22Rv1 (cell line): ENCODE measurements around the gene KIF22.

ENCODE experiments used
- H3K27ac ChIP-seq: fragments of 450-650 bp; 2 replicates; pipeline ENCODE4 v1.5.1; 2017
- ZFX ChIP-seq: fragments of 450-650 bp; IDR thresholded peaks from 2 replicates; pipeline ENCODE4 v1.6.1; 2017; ENCODE audit warnings: antibody characterized with exemption, borderline replicate concordance
- TF ChIP-seq, protein P1 (sequence below): fragments of 450-650 bp; IDR thresholded peaks from 2 replicates; pipeline ENCODE4 v1.5.1; 2017; ENCODE audit warnings: mild to moderate bottlenecking

The KIF22 gene

DNA sequence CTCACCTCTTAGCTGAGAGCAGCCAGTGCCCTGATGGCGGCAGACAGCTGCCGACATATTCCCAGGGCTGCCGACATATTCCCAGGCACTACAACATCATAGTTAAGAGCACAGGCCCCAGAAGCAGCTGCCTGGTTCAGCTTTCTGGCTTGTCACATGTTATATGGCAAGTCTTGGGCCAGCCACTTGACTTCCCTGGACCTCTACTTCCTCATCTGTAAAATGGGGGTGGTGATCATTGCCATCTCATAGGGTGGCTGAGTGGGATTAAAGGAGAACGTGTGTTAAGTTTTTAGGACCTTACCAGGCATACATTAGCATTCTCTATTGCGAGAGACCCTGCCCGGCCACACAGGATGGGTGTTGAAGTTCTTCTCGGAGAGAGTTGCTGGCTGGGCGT, 53.4 kb downstream of the KIF22 start:
- TF ChIP-seq, protein P1, sequence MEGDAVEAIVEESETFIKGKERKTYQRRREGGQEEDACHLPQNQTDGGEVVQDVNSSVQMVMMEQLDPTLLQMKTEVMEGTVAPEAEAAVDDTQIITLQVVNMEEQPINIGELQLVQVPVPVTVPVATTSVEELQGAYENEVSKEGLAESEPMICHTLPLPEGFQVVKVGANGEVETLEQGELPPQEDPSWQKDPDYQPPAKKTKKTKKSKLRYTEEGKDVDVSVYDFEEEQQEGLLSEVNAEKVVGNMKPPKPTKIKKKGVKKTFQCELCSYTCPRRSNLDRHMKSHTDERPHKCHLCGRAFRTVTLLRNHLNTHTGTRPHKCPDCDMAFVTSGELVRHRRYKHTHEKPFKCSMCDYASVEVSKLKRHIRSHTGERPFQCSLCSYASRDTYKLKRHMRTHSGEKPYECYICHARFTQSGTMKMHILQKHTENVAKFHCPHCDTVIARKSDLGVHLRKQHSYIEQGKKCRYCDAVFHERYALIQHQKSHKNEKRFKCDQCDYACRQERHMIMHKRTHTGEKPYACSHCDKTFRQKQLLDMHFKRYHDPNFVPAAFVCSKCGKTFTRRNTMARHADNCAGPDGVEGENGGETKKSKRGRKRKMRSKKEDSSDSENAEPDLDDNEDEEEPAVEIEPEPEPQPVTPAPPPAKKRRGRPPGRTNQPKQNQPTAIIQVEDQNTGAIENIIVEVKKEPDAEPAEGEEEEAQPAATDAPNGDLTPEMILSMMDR = no peak
- no peak for TF ChIP-seq ZFX
- H3K27ac ChIP-seq = 0 out of 2 replicates have a peak overlapping the region, but pooled peaks have one; percentile 5

DNA sequence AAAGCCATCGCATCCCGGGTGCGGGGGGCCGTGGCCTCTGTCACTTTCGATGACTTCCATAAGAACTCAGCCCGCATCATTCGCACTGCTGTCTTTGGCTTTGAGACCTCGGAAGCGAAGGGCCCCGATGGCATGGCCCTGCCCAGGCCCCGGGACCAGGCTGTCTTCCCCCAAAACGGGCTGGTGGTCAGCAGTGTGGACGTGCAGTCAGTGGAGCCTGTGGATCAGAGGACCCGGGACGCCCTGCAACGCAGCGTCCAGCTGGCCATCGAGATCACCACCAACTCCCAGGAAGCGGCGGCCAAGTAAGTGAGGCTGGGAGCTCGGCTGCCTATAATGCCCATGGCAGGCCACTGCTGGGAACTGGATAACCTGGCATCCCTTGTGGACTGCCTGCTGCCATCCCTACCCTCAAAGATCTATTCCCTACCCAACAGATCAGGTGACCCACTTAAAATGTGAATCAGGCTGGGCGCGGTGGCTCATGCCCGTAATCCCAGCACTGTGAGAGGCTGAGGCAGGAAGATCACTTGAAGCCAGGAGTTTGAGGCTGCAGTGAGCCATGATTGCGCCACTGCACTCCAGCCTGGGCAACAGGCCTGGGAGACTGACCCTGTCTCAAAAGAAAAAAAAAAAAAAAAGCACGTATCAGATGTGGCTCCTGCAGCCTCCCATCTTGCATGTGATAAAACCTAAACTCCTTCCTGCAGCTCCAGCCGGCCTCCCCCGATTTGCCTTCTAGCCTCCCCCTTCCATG, 54.2 kb downstream of the KIF22 start:
- no peak for TF ChIP-seq ZFX
- TF ChIP-seq, protein P1 = no peak
- no peak overlapping the region for H3K27ac ChIP-seq

DNA sequence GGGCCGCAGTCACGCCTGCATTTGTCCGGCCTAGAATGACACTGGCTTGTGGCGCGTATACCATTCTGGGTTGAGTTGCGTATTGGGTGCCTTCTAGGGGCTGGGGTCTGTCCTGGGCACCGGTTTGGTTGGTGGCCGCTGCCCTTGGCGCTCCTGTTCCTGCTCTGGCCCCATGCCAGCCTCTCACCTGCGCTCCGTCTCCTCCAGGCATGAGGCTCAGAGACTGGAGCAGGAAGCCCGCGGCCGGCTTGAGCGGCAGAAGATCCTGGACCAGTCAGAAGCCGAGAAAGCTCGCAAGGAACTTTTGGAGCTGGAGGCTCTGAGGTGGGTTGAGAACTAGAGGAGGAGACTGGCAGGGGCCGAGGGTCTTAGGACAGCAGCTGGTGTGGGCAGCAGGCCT, 55.1 kb downstream of the KIF22 start:
- no peak overlapping the region for H3K27ac ChIP-seq
- TF ChIP-seq, protein P1 = no peak
- TF ChIP-seq ZFX = no peak

DNA sequence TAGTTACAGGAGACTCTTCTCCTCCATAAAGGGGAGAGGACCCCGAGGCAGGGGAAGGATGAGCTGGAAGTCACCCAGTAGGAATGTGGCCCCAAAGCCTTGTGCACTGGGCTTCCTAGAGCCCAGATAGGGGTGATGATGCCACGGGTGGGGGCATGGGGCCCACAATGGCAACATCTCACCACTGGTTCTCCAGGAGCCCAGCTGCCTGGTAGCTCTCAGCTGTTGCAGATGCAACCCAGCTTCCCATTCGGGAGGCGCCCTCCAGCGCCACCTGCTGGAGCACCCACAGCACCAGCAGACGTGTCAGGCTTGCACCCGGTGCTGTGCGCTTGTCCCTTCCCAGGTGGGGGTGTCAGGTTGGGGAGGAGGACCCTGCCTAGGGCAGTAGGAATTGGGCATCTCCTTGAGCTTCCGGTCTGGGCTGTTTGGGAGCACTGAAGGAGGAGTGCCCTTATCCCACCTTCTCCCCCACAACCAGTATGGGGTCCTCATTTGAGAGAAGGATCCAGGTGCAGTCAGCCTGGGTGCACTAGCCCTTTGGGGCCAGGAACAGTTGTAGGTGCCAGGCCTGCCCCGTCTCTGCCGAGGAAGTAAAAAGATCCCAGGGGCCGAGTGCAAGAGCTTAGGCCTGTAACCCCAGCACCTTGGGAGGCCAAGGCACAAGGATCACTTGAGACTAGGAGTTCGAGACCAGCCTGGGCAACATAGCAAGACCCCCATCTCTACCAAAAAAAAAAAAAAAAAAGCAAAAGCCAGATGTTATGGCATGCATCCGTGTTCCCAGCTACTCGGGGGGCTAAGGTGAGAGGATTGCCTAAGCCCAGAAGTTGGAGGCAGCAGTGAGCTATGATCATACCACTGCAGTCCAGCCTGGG, 58.1 kb downstream of the KIF22 start:
- TF ChIP-seq, protein P1 = peak; percentile 96
- TF ChIP-seq ZFX = no peak
- H3K27ac ChIP-seq = no peak overlapping the region

DNA sequence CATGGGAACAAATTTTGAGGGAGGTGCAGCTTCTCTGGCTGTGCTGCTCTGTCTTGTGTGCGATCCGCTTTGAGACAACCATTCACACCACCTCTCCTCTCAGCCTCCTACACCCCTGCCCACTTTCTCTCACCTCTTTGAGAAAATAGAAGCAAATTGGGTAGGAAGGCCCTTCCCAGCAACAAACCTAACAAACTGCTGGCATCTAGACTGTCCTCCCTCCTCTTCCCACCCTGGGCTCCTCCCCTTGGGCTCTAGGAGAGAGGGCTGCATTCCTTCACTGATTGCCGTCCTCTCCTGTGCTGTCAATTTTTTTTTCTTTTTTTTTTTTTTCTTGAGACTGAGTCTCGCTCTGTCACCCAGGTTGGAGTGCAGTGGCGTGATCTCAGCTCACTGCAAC, 59.0 kb downstream of the KIF22 start:
- TF ChIP-seq ZFX = no peak
- TF ChIP-seq, protein P1 = no peak
- H3K27ac ChIP-seq = no peak overlapping the region

DNA sequence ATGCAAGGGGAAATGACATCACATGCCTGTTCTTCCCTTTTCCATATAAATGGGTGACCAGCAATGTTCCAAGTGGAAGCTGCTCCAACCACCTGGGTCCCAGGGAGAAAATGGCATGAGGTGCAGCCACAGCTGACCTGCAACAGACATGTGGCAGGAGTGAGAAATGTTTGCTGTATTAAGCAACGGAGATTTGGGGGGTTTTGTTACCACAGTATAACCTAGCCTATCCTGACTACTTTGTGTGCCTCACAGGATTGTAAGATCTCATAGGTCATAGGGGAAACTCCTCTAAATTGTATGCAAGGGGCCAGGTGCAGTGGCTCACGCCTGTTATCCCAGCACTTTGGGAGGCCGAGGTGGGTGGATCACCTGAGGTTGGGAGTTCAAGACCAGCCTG, 60.4 kb downstream of the KIF22 start:
- TF ChIP-seq ZFX = no peak
- no peak overlapping the region for H3K27ac ChIP-seq

DNA sequence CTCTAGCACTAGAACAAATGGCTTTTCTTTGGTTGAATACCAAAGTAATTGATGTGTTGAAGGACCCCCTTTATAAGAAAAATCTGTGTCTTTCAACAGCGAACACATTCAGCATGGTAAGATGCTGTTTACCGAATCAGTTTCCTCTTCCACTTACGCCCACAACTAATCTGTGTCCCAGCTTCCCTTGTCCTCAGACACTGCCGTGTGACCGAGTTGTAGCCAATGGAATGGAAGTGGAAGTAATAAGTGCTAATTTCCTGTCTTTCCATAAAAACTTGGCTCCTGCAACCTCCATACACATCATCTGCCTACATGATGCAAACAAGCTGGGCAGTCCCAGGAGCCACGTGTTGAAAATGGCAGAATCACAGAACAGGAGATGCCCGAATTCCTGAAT, 62.1 kb downstream of the KIF22 start:
- H3K27ac ChIP-seq = no peak overlapping the region
- TF ChIP-seq, protein P1 = no peak
- no peak for TF ChIP-seq ZFX
